ENCODE measurements around the gene CTH. TPM values are rescaled to one million over a fixed set of nuclear protein-coding genes. Genes with fewer than 3 reads are reported as not detected.

CTH gene
- total and polyA plus RNA-seq, 11 donors: 0.74 to 3.9 (median 1.6) TPM

DNA sequence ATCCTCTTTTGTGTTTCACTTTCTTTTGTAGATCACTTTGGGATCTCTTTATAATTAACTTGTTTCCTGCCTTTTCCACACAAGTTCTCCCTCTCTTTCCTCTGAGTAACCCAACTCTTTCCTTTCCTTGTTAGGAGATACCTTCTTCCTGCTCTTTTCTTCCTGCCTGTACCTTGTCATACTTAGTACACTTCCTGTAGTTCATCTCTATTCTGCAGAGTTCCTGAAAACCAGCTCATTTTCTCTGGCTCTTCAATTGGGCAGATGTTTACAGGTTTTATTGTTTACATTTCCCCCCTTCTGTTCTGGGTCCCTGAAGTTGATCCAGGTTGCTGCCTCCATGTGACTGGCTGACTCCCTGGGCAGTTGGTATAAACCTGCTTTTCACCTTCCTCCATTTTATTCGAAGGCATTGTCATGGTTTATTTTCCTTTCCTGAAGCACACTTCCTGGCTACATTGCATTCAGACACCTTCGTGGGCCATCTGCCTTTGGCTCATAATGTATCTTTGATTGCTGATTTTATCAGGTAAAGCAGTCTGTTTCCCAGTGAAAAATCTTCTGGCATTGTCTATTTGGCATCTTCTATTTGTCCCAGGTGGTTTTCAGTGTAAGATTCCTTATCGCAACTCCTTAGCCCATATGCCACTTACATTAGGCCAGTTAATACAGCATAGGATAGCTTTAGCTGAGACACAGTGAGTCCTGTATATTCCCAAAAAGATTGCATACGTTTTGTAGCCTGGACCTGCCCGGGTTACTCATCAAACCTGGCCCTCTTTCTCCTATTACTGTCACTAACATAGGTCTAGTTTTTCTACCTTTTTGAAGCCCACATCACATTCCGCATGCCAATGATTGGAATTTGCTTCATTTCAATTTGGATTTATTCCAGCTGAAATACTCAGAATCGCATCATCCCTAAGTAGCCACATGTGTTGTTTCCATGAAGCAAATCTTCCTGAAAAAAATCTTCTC lies 15.4 kb downstream of the CTH start:
- Histone ChIP-seq H3K27ac (no peak overlapping the region), H3K9me3 (no peaks in the 10 kb centered on the region), H3K4me3 (no peak overlapping the region), H3K27me3 (no peaks in the 10 kb centered on the region), H3K36me3 (peaks cover 0 to 70% (median 21%) of the 10 kb centered on the region in 9 donors), H3K4me1 (no peaks in the 10 kb centered on the region)
- intact Hi-C loops (cut with DNase I): no loop called here
- TF ChIP-seq, protein P1, sequence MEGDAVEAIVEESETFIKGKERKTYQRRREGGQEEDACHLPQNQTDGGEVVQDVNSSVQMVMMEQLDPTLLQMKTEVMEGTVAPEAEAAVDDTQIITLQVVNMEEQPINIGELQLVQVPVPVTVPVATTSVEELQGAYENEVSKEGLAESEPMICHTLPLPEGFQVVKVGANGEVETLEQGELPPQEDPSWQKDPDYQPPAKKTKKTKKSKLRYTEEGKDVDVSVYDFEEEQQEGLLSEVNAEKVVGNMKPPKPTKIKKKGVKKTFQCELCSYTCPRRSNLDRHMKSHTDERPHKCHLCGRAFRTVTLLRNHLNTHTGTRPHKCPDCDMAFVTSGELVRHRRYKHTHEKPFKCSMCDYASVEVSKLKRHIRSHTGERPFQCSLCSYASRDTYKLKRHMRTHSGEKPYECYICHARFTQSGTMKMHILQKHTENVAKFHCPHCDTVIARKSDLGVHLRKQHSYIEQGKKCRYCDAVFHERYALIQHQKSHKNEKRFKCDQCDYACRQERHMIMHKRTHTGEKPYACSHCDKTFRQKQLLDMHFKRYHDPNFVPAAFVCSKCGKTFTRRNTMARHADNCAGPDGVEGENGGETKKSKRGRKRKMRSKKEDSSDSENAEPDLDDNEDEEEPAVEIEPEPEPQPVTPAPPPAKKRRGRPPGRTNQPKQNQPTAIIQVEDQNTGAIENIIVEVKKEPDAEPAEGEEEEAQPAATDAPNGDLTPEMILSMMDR (IDR thresholded peaks at IDR 0.05): no peak
- no peak for TF ChIP-seq POLR2A (IDR thresholded peaks at IDR 0.05)
- DNase-seq: no peak
- no peak for ATAC-seq
- 69 to 78% (median 73%) methylated on average over 7 of the region's 7 CpGs for WGBS, 4 donors

DNA sequence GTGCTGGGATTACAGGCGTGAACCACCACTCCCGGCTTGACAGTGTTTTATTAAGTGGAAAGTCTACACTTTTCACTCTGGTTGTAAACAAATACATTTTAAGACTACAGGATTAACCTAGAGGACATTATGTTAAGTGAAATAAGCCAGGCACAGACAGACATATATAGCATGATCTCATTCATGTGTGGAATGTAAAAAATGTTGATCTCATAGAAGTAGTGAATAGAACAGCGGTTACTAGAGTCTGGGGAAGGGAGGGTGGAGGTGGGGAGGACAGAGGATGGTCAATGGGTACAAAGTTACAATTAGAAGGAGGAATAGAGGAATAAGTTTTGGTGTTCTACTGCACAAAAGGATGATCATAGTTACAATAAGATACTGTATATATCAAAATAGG lies 16.9 kb downstream of the CTH start:
- WGBS, 4 donors: 63 to 71% (median 69%) methylated on average over 3 of the region's 3 CpGs
- DNase-seq: no peak
- no peak for ATAC-seq
- no peak for TF ChIP-seq POLR2A (IDR thresholded peaks at IDR 0.05)
- TF ChIP-seq, protein P1 (IDR thresholded peaks at IDR 0.05): no peak
- intact Hi-C loops (cut with DNase I): no loop called here
- Histone ChIP-seq H3K4me3 (no peak overlapping the region), H3K4me1 (no peaks in the 10 kb centered on the region), H3K27me3 (no peaks in the 10 kb centered on the region), H3K27ac (no peak overlapping the region), H3K9me3 (no peaks in the 10 kb centered on the region), H3K36me3 (peaks cover 0 to 75% (median 26%) of the 10 kb centered on the region in 9 donors)

DNA sequence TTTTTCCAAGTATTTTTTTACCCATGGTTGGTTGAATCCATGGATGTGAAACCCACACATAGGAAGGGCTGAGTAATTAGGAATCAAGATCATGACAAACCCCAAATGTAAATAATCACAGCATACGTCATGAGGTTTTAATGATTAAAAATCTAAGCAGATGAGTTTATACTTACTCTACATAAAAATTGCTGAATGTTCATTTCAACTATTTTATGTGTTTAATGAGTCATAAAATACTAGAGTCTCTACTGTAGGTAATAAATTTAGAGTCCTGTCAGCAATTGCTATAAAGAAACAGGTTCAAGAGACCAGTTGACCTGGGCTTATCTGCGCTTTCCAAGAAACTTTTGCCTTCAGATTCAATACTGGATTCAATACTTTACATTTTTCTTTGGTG lies 18.2 kb downstream of the CTH start:
- no peak for DNase-seq
- H3K36me3 ChIP-seq: peaks cover 0 to 76% (median 29%) of the 10 kb centered on the region in 9 donors
- no peaks in the 10 kb centered on the region for H3K4me1 ChIP-seq
- no peaks in the 10 kb centered on the region for H3K27me3 ChIP-seq
- no peak overlapping the region for H3K27ac ChIP-seq
- WGBS, 4 donors: 94 to 97% (median 96%) methylated on average over 2 of the region's 2 CpGs
- no peak for ATAC-seq
- TF ChIP-seq, protein P1 (IDR thresholded peaks at IDR 0.05): no peak
- TF ChIP-seq POLR2A (IDR thresholded peaks at IDR 0.05): no peak
- H3K4me3 ChIP-seq: no peak overlapping the region
- intact Hi-C loops (cut with DNase I): no loop called here
- H3K9me3 ChIP-seq: no peaks in the 10 kb centered on the region

DNA sequence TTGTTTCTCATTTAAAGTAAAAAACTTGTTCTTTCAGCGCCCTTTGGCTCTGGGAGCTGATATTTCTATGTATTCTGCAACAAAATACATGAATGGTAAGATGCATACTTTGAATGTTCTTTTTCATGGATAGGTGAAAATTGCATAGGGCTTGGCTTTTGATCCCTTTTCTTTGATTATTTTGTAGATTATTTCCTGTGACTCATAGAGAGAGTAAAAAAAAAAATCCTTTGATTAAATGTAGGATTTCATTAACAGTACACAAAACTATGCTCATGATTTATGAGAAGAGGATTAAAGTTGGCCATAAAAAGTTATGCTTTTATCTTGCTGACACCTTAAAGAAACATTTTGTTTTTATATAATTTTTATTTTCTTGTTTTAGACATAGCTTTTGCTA lies 18.7 kb downstream of the CTH start:
- Histone ChIP-seq H3K4me3 (no peak overlapping the region), H3K27ac (no peak overlapping the region), H3K9me3 (no peaks in the 10 kb centered on the region), H3K27me3 (no peaks in the 10 kb centered on the region), H3K36me3 (peaks cover 0 to 77% (median 25%) of the 10 kb centered on the region in 9 donors), H3K4me1 (no peaks in the 10 kb centered on the region)
- TF ChIP-seq, protein P1 (IDR thresholded peaks at IDR 0.05): no peak
- TF ChIP-seq POLR2A (IDR thresholded peaks at IDR 0.05): no peak
- 90 to 96% (median 94%) methylated on average over 1 of the region's 1 CpG for WGBS, 4 donors
- intact Hi-C loops (cut with DNase I): loop anchor here in 1 of 10 donors (10.0 kb wide), 1 partner anchor 625 kb away; no protein-coding TSS in a partner anchor
- DNase-seq (no peak), ATAC-seq (no peak)
